GM10266 (cell line): ENCODE measurements around the gene ASCC1.

Experiments used
- DNase-seq: peaks from one replicate; pipeline ENCODE4 v3.0.0; 2012; ENCODE audit errors: extremely low spot score
- TF ChIP-seq, protein P1 (sequence below): IDR thresholded peaks from 2 replicates; pipeline ENCODE4 v1.5.1; 2012; ENCODE audit warnings: mild to moderate bottlenecking, low read depth; ENCODE audit not compliant: control insufficient read depth, insufficient read depth; ENCODE audit errors: missing control alignments

The ASCC1 gene

DNA sequence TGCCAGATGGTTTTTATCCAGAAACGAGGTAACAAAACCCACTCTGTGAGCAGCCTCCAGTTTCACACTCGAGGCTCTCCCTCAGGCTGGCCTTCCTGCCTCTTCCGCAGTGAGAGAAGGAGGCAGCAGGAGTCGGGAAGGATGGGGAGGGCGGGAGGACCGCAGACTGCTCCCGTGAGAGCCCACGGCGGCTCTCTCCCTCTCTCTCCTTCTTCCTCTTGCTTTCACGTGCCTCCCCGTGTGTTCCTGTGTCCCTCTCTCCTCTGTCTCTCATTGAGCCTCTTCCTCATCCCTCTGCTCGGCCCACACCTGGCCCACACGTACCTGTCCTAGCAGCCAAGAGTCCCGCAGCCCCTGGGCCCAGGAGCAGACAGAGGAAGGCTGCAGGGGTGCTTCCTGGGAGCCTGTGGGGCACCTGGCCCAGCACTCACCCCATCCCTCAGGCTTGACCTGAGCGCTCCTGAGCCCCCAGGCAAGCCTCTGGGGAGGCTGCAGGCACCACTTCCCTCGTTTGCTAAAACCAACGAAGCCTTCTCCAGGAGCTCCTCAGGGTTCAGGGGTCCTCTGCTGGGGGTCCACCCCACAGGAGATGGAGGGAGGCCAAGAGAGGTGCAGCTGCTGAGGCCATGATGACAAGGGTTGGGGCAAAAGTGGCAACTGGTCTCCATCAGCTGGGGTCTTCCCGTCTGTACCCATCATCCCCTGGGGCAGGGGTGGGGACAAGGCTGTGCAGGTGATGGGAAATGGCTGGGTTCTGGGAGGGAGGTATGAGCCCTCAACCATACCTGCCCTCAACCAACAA is 141.3 kb downstream of the ASCC1 start:
- no peak for DNase-seq
- TF ChIP-seq, protein P1, sequence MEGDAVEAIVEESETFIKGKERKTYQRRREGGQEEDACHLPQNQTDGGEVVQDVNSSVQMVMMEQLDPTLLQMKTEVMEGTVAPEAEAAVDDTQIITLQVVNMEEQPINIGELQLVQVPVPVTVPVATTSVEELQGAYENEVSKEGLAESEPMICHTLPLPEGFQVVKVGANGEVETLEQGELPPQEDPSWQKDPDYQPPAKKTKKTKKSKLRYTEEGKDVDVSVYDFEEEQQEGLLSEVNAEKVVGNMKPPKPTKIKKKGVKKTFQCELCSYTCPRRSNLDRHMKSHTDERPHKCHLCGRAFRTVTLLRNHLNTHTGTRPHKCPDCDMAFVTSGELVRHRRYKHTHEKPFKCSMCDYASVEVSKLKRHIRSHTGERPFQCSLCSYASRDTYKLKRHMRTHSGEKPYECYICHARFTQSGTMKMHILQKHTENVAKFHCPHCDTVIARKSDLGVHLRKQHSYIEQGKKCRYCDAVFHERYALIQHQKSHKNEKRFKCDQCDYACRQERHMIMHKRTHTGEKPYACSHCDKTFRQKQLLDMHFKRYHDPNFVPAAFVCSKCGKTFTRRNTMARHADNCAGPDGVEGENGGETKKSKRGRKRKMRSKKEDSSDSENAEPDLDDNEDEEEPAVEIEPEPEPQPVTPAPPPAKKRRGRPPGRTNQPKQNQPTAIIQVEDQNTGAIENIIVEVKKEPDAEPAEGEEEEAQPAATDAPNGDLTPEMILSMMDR: no peak

DNA sequence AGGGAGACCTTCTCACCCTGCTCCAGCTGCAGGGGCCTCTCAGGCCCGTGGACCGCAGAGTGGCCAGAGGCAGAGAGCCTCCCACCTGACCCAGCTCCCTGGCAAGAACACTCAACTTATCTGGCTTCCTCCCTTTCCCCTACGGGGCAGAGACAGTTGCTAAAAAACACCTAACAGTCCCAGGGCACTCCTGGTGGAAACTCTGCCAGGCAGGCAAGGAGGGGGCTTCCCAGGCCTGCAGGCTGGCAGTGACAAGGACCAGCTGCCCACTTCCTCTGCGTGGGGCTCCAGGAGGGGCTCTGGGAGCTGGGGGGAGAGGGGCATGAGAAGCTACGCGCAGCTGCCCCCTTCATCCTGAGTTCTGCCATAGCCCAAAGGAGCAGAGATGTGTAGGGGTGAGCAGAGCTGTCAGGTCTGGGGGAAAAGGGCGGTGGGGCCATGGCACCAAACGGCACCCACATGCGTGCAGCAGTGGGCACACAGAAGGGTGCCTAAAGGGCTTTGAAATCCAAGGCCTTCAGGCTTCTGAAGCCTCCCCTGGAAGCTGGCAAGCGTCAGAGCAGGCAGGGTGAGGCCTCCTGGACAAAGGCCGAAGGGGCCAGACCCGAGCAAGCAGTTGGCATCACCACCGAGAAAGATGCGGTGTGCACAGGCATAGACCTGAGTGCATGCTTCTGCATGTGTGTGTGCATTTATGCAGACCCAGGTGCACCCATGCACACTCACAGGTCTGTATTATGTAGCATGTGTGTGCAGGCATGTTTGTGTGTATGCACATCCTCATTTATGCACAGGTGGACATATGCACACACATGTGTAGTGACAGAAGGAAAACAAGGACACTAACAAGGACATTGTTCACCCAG is 142.1 kb downstream of the ASCC1 start:
- TF ChIP-seq, protein P1: no peak
- no peak for DNase-seq

DNA sequence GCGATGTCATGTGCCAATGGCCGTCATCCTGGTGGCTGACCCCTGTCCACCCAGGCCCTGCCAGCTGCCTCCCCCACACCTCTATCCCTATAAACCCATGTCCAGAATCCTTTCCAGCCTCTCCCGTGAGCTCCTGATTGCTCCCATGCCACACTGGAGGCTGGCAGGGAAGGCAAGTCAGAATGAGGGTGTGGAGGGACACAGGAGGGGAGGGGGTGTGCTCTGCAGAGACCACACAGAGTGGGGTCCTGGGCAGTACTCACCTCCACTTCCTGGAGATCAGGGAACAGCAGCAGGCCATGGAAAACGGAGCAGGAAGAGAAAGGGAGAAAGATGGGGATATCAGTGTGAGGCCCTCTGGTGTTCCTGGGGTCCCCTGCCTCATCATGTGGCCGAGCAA is 143.4 kb downstream of the ASCC1 start:
- DNase-seq: no peak
- TF ChIP-seq, protein P1: no peak

DNA sequence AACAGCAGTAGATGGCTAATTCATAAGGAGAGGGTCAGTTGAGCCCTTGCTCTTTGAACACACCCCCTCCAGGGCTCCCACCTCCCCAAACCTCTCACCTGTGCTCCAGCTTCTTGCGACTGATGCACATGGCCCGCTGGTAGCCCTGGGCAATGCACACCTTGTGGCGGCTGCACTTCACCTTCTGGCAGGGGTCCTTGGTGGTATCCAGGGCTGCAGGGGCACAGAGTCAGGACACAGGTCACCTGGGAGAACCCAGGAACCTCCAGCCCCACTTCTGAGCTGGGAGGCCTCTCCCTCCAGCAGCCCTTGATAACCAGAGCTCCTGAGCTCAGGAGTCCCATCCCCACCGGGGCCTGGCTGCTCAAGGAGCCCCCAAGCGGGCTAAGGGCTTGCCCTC is 144.0 kb downstream of the ASCC1 start:
- TF ChIP-seq, protein P1: no peak
- DNase-seq: no peak

DNA sequence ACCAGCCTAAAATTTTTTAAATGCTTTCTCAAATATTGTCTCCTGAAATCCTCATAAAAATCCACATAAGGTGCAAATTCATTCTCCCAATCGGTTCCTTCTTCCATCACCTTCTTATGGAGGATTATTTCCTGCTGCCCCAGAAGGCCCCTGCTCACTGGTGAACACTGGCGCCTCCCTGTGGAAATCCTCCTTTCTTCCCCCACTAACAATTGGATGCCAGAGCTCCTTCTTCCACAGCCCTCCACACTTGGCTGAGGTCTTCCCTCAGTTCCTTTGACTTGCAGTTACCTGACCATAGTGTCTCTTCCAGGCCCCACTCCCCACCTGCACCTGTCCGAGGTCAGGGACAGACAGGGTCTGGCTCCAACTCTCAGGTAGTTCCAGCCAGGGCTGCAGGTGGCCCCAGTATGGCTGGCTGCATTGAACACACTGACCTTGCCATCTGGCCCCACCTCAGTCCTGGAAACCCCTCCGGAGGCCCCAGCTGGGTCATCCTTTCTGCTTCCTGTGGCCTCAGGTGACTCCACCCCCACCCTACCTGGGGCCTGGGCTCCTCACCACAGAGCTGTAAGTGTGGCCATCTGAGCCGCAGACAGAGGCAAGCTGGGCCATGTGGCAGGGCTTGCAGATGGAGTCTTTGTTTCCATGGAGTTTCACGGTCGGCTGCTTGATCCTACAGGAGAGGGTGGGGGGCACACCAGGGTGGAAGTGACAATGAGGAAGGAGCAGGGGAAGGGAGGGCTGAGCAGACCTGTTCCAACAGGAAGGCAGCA is 146.1 kb downstream of the ASCC1 start:
- no peak for DNase-seq

DNA sequence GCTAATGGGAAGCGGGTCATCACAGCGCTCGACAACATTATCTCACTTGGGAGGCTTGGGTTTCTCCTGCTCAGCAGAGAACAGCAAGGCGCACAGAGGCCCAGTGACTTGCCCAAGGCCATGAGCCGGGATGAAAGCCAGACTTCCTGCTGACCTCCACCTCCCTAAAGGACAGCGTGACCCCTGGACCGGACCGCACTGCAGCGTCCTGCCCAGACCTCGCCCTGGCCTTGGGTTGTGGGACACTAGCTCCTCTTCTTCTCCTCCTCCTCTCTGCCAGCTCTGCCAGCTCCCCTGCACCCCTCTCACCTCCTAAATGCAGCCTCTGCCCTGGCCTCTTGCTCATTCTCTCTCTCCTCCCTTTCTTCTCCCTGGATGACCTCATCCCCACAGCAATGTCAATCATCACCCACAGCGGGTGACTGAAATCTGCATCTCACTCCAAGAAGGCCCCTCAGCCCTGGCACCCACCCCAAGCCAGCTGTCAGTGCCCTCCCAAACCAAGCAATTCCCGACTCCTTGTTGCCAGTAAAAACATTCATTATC is 147.1 kb downstream of the ASCC1 start:
- TF ChIP-seq, protein P1: no peak
- DNase-seq: no peak

More for the DNA sequence above, 146.1 kb downstream of the ASCC1 start:
- TF ChIP-seq, protein P1: peak; percentile 33
